Iris pigment epithelial cell (primary cell): ENCODE measurements around the gene CEBPB.
"Not testable (repeated sequence)": the region's sequence is repeated elsewhere in the genome, so short reads cannot be mapped to it uniquely, and the experiment has no call there.

Experiments
- DNase-seq: peaks from one replicate; pipeline ENCODE4 v3.0.0-alpha.2; 2011; ENCODE audit warnings: low read depth

The CEBPB gene

DNA sequence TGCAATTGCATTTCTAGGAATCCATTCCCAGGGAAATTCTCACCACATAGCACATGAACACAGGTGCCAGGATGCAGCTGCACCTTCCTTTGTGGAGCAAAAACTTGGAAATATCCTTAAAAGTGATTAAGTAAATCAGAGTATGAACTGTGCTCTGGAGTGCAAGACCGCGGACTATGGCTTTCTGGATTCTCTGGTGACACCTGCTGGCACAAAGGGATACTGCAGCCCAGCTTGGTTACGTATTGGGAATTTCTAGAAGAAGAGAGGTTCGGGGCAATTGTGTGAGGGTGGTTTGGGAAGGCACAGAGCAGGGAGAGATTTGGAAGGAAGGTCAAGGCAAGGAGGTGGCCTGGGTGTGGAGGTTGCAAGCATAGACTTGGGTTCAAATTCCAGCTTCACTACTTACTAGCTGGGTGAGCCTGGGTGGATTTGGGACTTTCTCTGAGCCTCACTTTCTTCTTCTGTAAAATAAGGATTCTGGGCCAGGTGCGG lies 21.3 kb upstream of the CEBPB start:
- peak; percentile 67 for DNase-seq

GRCh38 chr20:50170549-50171220 lies 19.9 kb upstream of the CEBPB start:
- no peak for DNase-seq

- DNase-seq = peak; percentile 75
These were observed 18.1 kb upstream of the CEBPB start for GRCh38 chr20:50172347-50173013.

- no peak for DNase-seq
These were observed 16.2 kb upstream of the CEBPB start for GRCh38 chr20:50174456-50174855.

DNA sequence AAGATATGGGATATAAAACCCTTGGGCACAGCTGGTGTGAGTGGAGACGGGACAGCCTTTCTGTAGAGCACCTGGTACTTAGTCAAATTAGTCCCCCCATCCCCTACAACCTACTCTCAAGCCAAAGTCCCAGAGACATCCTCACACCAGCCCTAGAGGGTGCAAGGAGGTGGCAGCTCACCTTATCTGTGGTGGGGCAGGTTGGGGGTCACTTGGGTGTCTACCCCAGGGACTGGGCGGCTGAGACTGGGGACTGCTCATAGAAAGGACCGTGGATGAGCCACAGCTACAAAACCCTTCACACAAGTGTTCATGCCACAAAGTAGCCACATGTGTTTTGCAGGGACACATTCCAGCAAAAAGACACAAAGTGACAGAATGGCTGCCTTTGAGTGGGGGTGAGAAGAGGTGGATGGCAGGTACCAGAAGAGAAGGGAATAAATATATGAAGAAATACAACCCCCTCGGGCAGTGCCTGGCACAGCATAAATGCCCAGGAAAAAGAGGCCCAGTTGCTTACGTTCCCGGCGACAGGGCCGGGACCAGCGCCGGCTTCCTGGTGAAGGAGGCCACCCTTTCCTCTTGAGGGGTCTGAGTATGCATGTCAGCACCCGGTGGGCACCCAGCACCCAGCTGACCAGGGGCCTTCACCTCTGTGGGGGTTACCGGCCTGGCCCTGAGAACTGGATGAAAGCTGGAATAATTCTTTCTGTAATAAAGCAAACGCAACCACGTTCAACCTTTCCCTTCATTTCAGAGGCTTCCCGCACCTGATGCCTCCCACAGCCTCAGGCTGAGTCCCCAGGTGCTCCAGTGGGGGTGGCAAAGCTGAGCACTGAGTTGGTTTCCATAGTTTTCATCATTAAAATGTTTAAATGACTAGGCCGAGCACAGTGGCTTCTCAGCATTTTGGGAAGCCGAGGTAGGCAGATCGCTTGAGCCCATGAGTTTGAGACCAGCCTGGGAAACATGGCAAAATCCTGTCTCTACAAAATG lies 14.4 kb upstream of the CEBPB start:
- DNase-seq = no peak

DNA sequence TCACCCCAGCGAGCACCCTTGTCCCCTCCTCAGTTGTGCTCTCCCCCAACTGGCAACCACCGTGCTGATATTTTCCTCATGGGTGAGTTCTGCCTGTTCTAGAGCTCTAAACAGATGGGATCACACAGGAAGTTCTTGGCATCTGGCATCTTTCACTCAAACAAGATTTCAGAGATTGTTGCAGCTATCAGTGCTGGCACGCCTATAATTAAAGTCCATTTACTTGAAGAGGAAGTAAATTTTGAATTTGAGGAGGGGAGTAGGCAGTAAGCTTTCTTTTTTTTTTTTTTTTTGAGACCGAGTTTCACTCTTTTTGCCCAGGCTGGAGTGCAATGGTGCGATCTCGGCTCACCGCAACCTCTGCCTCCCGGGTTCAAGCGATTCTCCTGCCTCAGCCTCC lies 12.0 kb upstream of the CEBPB start:
- DNase-seq = not testable (repeated sequence)

DNA sequence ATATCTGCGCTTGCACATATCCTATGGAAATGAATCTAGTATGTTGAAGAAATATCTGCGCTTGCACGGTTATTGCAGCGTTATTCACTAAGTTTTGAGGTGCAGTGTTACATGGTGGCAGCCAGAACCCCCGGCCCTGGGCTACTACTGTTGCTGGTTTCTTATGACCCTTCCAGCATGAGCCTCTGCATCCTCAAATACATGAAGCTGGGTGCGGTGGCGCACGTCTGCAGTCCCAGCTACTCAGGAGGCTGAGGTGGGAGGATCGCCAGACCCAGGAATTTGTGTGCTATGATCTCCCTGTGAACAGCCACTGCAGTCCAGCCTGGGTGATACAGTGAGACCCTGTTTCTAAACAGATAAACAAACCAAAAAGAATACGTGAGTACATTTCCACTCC lies 9.3 kb upstream of the CEBPB start:
- DNase-seq = no peak

GRCh38 chr20:50182346-50182745 lies 8.3 kb upstream of the CEBPB start:
- no peak for DNase-seq

DNA sequence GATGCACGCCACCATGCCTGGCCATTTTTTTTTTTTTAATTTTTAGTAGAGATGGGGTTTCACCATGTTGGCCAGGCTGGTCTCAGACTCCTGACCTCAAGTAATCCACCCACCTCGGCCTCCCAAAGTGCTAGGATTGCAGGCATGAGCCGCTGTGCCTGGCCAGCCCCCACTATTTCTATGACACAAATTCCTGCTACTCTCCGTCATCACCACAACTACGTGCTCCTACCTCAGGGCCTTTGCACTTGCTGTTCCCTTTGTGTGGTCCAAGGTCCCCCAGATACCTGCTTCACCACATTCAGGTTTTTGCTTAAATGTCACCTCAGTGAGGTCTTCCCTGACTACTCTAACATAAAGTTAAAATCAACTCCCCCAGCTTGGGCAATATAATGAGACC lies 5.2 kb upstream of the CEBPB start:
- no peak for DNase-seq

GRCh38 chr20:50186151-50186885 lies 4.3 kb upstream of the CEBPB start:
- DNase-seq = peak; percentile 71

DNA sequence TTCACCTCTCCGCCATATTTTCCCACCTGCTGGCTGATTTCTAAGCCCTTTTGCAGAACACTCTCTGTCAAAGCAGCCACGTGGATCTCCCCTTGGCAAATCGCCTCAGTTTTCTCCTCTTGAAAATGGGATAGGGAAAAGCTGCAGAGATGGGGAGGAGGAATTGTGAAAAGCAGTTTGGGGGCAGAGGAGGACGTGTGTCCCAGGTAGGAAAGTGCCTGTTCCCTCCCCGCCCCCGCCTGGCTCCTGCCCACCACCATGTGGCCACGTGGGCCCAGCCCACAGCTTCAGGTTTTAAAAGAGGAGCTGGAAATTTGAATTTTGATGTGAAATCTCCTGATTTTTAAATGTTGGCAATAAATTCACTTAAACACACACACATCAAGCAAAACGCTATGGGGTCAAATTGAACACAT lies 3.6 kb upstream of the CEBPB start:
- no peak for DNase-seq

- DNase-seq = peak; percentile 84
These were observed 3.1 kb upstream of the CEBPB start for GRCh38 chr20:50187403-50188051.

DNA sequence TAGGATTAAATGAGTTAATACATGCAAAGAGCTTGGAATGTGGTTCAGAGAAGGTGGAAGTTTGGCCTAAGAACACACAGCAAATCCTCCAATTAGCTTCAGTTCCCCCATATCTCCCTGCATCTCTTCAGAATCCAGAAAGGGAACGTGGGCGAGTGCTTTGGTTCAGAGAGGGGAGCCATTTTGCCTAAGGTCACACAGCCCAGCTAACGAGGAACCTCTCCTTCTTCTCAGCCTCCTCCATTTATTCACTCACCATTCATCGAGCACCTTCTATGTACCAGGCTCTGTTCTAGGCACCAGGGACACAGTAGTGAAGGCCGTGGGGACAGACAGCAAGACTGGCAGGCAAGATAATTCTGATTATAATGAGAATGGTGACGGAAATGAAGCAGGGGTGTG lies 2.3 kb upstream of the CEBPB start:
- no peak for DNase-seq

- no peak for DNase-seq
These were observed 1.6 kb upstream of the CEBPB start for GRCh38 chr20:50188879-50189680.

DNA sequence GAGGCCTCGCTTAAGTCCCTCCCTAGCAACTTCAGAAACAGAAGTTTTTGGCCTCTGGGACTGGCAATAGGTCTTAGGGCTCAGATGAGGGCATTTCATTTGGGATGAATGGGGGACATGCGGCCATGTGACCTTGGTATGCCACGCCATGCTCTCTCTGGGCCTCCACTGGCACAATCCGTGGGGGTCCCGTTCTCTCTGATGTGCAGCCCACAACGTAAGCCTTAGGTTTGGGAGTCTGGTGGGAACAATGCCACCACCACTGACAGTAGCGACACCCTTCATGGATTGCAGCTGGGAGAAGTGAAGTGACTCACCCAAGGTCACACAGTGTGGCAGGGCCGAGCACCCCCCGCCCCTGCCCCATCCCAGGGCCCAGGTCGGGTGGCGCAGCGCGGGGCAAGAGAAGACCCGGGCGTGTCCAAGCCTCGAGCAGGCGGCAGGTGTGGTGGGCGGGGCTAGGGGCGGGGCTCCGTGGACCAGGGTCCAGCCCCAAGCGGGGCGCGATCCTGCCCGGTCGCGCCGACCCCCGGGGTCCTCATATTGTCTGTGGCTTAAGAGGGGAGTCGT lies 864 bp upstream of the CEBPB start:
- DNase-seq = no peak

- peak; percentile 85 for DNase-seq
These were observed 474 bp downstream of the CEBPB start for GRCh38 chr20:50191065-50191543.

DNA sequence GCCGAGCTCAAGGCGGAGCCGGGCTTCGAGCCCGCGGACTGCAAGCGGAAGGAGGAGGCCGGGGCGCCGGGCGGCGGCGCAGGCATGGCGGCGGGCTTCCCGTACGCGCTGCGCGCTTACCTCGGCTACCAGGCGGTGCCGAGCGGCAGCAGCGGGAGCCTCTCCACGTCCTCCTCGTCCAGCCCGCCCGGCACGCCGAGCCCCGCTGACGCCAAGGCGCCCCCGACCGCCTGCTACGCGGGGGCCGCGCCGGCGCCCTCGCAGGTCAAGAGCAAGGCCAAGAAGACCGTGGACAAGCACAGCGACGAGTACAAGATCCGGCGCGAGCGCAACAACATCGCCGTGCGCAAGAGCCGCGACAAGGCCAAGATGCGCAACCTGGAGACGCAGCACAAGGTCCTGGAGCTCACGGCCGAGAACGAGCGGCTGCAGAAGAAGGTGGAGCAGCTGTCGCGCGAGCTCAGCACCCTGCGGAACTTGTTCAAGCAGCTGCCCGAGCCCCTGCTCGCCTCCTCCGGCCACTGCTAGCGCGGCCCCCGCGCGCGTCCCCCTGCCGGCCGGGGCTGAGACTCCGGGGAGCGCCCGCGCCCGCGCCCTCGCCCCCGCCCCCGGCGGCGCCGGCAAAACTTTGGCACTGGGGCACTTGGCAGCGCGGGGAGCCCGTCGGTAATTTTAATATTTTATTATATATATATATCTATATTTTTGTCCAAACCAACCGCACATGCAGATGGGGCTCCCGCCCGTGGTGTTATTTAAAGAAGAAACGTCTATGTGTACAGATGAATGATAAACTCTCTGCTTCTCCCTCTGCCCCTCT lies 1.1 kb downstream of the CEBPB start:
- peak; percentile 63 for DNase-seq

DNA sequence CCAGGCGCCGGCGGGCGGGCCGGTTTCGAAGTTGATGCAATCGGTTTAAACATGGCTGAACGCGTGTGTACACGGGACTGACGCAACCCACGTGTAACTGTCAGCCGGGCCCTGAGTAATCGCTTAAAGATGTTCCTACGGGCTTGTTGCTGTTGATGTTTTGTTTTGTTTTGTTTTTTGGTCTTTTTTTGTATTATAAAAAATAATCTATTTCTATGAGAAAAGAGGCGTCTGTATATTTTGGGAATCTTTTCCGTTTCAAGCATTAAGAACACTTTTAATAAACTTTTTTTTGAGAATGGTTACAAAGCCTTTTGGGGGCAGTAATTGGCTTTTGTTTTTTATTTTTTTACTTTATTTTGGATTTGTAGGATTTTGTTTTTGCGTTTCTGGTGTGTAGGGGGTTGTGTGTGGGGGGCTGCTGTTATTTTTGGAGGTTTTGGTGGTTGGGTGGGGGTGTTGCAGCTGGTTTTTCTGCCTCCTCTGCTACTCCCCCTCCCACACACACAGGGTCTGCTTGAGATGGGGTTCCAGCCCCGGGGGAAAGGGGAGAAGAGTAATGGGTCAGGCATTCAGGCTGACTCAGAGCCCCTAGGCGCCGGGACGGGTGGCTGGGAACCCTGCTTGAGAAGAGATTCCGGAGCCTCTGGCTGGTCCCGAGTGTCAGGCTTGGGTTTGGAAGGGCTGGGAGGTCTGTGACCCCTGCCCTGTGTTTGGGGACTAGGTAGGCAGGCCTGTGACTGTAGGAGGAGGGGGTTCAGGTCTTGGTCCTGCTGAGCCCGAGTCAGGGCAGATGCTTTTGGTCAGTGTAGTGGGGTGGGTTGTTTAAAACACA lies 2.0 kb downstream of the CEBPB start:
- DNase-seq = peak; percentile 93
